ENCODE measurements around the gene FEM1B. TPM values are rescaled to one million over a fixed set of nuclear protein-coding genes. Genes with fewer than 3 reads are reported as not detected.

The FEM1B gene
- total and polyA plus RNA-seq, 5 experiments from 2014 or later, result 13.4 to 66.5 (median 15.7) TPM

DNA sequence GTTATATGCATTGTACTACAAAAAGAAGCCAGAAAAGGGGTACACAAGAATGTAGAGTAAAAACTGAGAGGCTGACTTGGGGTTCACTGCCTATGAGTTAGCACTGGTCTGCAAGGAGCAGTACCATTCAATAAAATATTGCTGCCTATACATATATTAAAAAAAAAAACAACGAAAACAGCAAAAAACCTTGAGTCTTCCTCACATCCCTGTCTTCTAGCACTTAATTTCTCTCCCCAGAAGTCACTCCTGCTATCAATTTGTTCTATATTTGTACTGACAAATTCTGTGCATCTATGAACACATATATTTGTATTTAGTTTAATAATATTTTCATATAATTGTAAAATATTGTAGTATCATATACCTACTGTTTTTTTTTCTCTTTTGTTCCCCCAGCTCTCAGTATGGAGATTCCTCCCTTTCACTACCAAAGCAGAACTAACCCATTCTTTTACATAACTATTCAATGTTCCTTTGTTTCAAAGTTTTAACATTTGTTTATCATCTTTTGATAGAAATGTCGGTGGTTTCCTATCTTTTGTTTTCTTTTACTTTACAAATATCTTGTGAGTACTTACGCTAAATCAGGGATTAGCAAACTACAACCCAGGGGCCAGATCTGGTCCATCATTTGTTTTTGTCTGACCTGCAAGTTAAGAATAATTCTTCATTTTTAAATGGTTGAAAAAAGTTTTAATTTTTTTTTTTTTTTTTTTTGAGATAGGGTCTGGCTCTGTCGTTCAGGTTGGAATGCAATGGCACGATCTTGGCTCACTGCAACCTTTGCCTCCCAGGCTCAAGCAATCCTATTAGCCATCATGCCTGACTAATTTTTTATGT, 14.8 kb upstream of the FEM1B start:
- H3K27me3 Mint-ChIP-seq, result peaks cover 11 to 23% (median 17%) of the 10 kb centered on the region in 5 donors
- no peaks in the 10 kb centered on the region for H3K9me3 Mint-ChIP-seq
- H3K4me1 Mint-ChIP-seq, result peaks cover 4 to 11% (median 6%) of the 10 kb centered on the region in 4 donors
- ATAC-seq, result no peak
- no peak for DNase-seq
- no peak overlapping the region for H3K27ac Mint-ChIP-seq
- H3K4me3 Mint-ChIP-seq, result no peak overlapping the region
- POLR2A ChIA-PET, result interaction anchor here (1.2 kb wide), 1 partner anchor 15 kb away, joined by 7 read pairs; the partner anchor contains the start of gene FEM1B
- H3K36me3 Mint-ChIP-seq, result no peaks in the 10 kb centered on the region

DNA sequence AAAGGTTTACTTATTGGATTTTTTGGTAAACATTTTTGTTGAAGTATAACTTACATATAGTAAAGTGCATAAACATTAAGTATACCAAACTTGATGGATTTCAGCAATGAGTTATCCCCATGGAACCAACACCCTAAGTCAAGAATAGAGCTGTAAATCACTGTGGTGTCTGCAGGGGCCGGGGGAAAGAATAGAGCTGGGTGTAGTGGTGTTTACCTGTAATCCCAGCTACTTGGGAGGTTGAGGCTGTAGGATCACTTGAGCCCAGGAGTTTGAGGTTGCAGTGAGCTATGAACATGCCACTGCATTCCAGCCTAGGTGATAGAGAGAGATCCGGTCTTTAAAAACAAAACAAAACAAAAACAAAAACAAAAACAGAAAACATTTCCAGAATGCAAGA, 13.3 kb upstream of the FEM1B start:
- no peaks in the 10 kb centered on the region for H3K36me3 Mint-ChIP-seq
- DNase-seq (no peak), ATAC-seq (no peak)
- H3K4me1 Mint-ChIP-seq, result peaks cover 0 to 5% (median 0%) of the 10 kb centered on the region in 4 donors
- no peak overlapping the region for H3K27ac Mint-ChIP-seq
- H3K9me3 Mint-ChIP-seq, result no peaks in the 10 kb centered on the region
- H3K27me3 Mint-ChIP-seq, result peaks cover 12 to 23% (median 17%) of the 10 kb centered on the region in 5 donors
- H3K4me3 Mint-ChIP-seq, result no peak overlapping the region
- POLR2A ChIA-PET, result no interaction called here

DNA sequence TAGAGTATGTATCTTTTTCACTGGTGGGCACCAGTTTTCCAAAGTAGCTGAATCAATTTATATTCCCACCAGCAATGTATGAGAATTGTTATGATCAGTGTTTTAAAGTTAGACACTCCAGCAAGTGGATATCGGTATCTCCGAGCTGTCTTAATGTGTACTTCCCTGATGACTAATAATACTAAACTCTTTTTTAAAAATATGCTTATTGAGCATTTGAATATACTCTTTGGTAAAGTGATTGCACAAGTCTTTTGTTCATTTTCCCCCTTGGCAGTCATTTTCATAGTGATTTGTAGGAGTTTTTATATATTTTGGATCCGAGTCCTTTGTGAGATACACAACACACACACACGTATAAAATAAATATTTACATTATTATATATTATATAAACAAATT, 12.5 kb upstream of the FEM1B start:
- H3K27ac Mint-ChIP-seq, result no peak overlapping the region
- DNase-seq, result no peak
- ATAC-seq, result no peak
- peaks cover 12 to 23% (median 17%) of the 10 kb centered on the region in 5 donors for H3K27me3 Mint-ChIP-seq
- POLR2A ChIA-PET, result no interaction called here
- no peaks in the 10 kb centered on the region for H3K9me3 Mint-ChIP-seq
- H3K4me1 Mint-ChIP-seq, result no peaks in the 10 kb centered on the region
- H3K4me3 Mint-ChIP-seq, result no peak overlapping the region
- H3K36me3 Mint-ChIP-seq, result no peaks in the 10 kb centered on the region

DNA sequence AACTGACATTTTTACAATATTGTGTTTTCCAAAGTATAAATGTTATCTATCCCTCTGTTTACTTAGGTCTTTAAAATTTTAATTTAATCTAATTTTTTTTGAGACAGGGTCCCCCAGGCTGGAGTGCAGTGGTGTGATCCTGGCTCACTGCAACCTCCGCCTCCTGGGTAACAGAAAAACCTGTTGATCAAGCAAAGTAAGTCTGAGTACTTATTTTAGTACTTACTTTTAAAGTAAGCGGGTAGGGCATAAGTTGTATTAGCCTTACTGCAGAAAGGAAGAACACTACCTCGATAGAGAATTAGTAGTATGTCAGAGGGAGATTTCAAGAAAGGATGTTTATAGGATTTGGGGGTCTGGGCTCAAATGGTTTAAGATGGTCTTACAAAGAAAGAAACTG, 11.9 kb upstream of the FEM1B start:
- H3K27me3 Mint-ChIP-seq, result peaks cover 12 to 23% (median 17%) of the 10 kb centered on the region in 5 donors
- ATAC-seq, result no peak

DNA sequence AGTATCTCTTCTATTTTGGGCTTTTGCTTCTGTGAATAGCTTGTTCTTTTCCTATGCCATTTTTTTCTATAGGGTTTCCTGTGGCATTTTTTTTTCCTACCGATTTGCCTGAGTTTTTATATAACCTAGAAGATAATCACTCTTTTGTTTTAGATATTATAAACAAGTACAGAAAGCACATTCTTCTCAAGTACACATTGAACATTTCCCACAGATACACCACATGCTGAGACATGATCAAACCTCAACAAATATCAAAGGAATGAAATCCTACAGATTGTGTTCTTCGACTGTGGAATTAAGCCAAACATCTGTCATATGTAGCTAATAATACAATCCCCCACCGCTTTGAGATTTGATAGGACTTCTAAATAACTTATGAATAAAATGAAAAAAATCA, 9.1 kb upstream of the FEM1B start:
- no peak for ATAC-seq
- Mint-ChIP-seq H3K27ac (no peak overlapping the region), H3K4me1 (no peaks in the 10 kb centered on the region), H3K36me3 (no peaks in the 10 kb centered on the region), H3K9me3 (no peaks in the 10 kb centered on the region), H3K4me3 (no peak overlapping the region), H3K27me3 (peaks cover 7 to 13% (median 10%) of the 10 kb centered on the region in 5 donors)
- POLR2A ChIA-PET, result interaction anchor here (1.3 kb wide), 1 partner anchor 9 kb away, joined by 5 read pairs; the partner anchor contains the start of gene FEM1B
- DNase-seq, result no peak

More for the DNA sequence above, 11.9 kb upstream of the FEM1B start:
- no peak overlapping the region for H3K27ac Mint-ChIP-seq
- no peak overlapping the region for H3K4me3 Mint-ChIP-seq
- DNase-seq, result no peak
- no peaks in the 10 kb centered on the region for H3K4me1 Mint-ChIP-seq
- H3K36me3 Mint-ChIP-seq, result no peaks in the 10 kb centered on the region
- POLR2A ChIA-PET, result no interaction called here
- no peaks in the 10 kb centered on the region for H3K9me3 Mint-ChIP-seq

DNA sequence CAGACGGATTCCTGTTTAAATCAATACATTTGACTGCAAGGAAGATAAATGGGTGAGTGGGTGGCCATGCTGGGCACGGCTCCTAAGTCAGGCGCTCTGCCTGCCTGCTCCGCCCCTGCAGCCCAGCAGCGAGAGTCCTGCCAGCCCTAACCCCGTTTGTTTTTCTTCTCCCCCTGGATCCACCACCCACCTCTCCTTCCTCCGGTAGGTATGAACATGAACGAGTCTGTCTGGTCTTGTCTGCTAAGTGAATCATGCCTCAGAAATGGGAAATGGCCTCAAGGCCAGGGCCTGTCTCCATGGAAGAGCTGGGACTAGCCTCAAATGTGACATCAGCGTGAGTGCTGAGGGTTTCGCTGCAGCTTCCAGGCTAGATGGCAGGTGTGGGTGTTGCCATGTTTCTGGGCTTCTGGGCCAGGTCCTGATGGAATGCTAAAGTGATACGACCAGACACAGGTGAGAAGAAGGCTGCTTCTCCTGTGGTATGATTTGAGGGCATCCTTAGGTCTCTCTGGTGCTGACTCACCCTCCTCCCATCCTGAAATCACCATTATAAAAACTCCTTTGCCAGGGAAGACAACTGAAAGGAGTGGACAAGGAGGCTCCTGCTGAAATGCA, 5.6 kb upstream of the FEM1B start:
- H3K27me3 Mint-ChIP-seq, result peaks cover 0 to 3% (median 0%) of the 10 kb centered on the region in 5 donors
- ATAC-seq (no peak), DNase-seq (no peak)
- H3K9me3 Mint-ChIP-seq, result no peaks in the 10 kb centered on the region
- H3K4me3 Mint-ChIP-seq, result no peak overlapping the region
- POLR2A ChIA-PET, result no interaction called here
- peaks cover 7 to 12% (median 9%) of the 10 kb centered on the region in 4 donors for H3K4me1 Mint-ChIP-seq
- H3K27ac Mint-ChIP-seq, result no peak overlapping the region
- H3K36me3 Mint-ChIP-seq, result no peaks in the 10 kb centered on the region

DNA sequence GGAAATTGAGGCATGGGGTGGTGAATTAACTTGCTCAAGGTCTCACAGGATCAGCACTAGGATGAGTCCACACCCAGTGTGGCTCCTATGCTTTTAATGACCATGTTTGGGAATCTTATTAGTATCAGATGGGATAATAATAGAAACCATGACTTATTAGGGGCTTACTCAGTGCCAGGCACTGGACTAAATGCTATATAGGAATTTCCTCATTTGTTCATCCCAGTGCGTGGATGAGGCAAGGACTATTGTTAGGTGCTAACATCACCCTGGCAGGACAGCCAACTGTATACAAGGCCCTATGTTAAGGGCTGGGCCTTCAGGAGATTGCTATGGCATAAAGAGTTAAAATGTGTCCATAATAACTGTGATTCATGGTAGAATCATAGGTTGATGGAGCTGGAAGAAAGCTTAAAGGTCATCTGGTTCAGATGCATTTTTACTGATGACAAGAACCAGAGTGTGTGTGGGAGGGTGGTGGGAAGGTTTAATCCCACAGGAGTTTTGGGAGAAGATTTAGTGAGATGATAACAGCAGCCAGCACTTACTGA, 4.7 kb upstream of the FEM1B start:
- no peak overlapping the region for H3K4me3 Mint-ChIP-seq
- POLR2A ChIA-PET, result no interaction called here
- ATAC-seq (no peak), DNase-seq (no peak)
- peak overlapping the region in 1 of 10 donors; percentile 48 for H3K27ac Mint-ChIP-seq
- no peaks in the 10 kb centered on the region for H3K27me3 Mint-ChIP-seq
- H3K9me3 Mint-ChIP-seq, result no peaks in the 10 kb centered on the region
- peaks cover 12 to 15% (median 13%) of the 10 kb centered on the region in 4 donors for H3K4me1 Mint-ChIP-seq
- H3K36me3 Mint-ChIP-seq, result no peaks in the 10 kb centered on the region

DNA sequence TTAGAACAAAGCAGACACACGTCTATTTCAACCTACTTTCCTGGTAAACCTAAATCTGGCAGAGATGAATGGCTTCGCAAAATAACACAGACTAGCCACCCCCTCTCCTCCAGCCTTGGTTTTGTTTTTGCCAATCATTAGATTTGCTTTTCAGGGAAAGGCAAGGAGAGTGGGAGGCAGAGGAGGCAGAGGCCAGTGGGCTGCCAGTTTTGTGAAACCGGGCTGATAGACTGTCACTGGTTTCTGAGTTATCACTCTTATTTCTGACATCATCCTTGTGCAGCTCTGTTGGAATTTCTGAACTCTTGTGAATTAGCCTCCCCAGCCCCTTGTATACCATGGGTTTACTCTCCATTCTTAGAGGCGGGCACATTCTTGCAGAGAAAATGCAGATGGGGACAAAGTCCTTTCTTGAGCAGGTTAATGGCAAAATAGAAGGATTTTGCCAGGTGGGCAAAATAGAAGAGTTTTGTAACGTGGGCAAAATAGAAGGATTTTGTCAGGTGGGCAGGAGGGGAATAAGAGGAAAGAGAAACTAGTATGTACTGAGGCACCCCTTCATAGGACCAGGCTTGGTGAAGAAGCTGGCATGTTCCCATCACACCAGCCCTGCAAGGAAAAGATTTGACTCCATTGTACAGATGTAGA, 3.2 kb upstream of the FEM1B start:
- Mint-ChIP-seq H3K27me3 (peaks cover 0 to 2% (median 0%) of the 10 kb centered on the region in 5 donors), H3K9me3 (no peaks in the 10 kb centered on the region), H3K4me1 (peaks cover 21 to 24% (median 22%) of the 10 kb centered on the region in 4 donors), H3K27ac (no peak overlapping the region), H3K36me3 (no peaks in the 10 kb centered on the region), H3K4me3 (no peak overlapping the region)
- DNase-seq (no peak), ATAC-seq (no peak)
- POLR2A ChIA-PET, result interaction anchor here (0.6 kb wide), 2 partner anchors 15 to 45 kb away, joined by 3 to 4 read pairs; partner anchors contain the start of gene CLN6

DNA sequence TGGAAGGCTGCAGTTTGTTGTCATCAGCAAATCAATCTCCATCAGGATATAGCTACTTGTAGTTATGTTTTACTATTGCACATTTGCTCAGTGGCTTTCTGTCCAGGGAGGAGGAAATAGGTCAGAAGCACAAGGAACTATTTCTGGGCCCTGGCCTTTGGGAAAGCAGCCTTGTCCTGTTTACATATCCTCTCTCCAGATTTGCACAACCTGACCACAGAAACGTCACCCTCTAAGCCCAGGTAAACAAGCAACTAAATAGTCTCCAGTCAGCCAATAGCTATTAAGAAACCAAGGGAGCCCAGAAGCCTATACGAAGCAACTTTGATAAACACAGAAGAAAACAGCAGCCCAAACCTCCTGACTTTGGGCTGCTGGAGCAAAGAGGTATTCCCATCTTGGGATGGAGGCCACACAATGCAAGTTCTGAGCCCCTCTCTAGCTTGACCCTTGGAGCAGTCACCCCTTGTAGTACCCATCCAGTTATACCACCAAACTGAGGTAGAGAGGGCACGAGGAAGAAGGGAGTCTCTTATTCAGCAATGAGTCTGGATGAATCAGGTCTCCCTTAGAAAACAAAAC, 2.3 kb upstream of the FEM1B start:
- Mint-ChIP-seq H3K9me3 (no peaks in the 10 kb centered on the region), H3K4me1 (peaks cover 27 to 34% (median 32%) of the 10 kb centered on the region in 4 donors), H3K27me3 (peaks cover 0 to 2% (median 0%) of the 10 kb centered on the region in 5 donors), H3K36me3 (peaks cover 0 to 3% (median 0%) of the 10 kb centered on the region in 3 donors), H3K4me3 (peak overlapping the region in 5 of 10 donors; percentile 3 to 94 (median 57)), H3K27ac (peak overlapping the region in 2 of 10 donors; percentile 20 to 97)
- no peak for ATAC-seq
- DNase-seq, result no peak
- POLR2A ChIA-PET, result interaction anchor here (0.6 to 0.7 kb wide), 2 partner anchors 14 to 25 kb away, joined by 3 read pairs; no protein-coding TSS in a partner anchor

DNA sequence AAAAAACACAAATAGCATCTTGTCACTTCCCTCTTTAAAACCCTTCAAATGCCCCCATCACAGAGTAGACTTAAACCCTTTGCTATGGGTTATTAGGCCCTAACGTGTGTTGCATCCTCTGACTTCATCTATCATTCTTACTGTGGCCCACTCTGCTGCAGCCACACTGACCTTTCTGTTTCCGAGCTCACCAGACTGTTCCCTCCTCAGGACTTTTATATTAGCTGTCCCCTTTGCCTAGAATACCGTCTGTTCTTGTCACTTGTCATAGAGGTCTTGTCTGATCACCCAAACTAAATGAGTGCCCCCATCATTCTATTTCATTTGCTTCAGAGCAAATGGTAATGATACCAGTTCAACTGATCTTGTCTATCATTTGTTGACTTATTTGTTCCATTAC, 877 bp upstream of the FEM1B start:
- Mint-ChIP-seq H3K27me3 (peaks cover 0 to 2% (median 0%) of the 10 kb centered on the region in 5 donors), H3K27ac (peak overlapping the region; percentile 97 to 100 (median 98)), H3K36me3 (peaks cover 0 to 7% (median 0%) of the 10 kb centered on the region in 3 donors), H3K4me1 (peaks cover 30 to 48% (median 46%) of the 10 kb centered on the region in 4 donors), H3K9me3 (no peaks in the 10 kb centered on the region), H3K4me3 (peak overlapping the region; percentile 85 to 99 (median 93))
- POLR2A ChIA-PET, result interaction anchor here (1.2 to 5.1 kb wide), 16 partner anchors 8 to 734 kb away, joined by 3 to 77 read pairs (median 8); partner anchors contain the start of genes CLN6, MAP2K5, PIAS1 and RNU6-1
- ATAC-seq (no peak), DNase-seq (no peak)

DNA sequence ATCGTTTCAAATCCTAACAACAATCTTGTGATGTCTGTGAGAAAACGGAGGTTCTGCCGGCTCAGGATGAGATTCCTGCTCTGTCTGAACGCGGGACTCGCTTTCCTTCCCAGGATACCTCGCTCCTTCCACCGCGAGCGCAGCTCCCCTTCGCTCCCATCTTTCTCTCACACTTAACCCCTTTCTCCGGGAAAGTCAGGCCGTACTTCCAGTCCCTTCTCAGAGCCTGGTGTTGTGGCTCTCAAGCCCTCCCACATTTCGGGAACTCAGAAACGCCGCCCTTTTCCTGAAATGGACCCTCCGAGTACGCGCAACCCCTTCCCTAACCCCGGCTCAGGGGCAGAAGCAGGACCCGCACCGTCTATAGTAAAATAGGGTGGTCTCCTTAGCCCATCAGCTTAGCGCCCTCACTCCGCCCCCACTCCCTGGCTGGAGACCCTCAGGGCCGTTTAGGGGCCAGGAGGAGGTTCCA, 378 bp upstream of the FEM1B start:
- POLR2A ChIA-PET, result interaction anchor here (0.7 to 5.1 kb wide), 22 partner anchors 9 to 756 kb away, joined by 3 to 77 read pairs (median 6); partner anchors contain the start of genes C15orf61, CLN6, MAP2K5 and PIAS1
- Mint-ChIP-seq H3K36me3 (peaks cover 0 to 12% (median 0%) of the 10 kb centered on the region in 3 donors), H3K4me1 (peaks cover 35 to 53% (median 51%) of the 10 kb centered on the region in 4 donors), H3K4me3 (peak overlapping the region; percentile 85 to 99 (median 93)), H3K27ac (peak overlapping the region; percentile 97 to 100 (median 98)), H3K9me3 (no peaks in the 10 kb centered on the region), H3K27me3 (peaks cover 0 to 2% (median 0%) of the 10 kb centered on the region in 5 donors)
- peak; percentile 8 to 14 for ATAC-seq
- DNase-seq, result no peak

DNA sequence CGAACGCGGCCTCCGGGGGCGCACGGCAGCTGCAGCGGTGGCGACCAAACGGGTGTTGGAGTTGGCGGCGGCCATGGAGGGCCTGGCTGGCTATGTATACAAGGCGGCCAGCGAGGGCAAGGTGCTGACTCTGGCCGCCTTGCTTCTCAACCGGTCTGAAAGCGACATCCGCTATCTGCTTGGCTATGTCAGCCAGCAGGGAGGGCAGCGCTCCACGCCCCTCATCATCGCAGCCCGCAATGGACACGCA, 725 bp downstream of the FEM1B start:
- Mint-ChIP-seq H3K9me3 (no peaks in the 10 kb centered on the region), H3K27me3 (peaks cover 0 to 2% (median 0%) of the 10 kb centered on the region in 5 donors), H3K4me1 (peaks cover 35 to 61% (median 55%) of the 10 kb centered on the region in 4 donors), H3K4me3 (peak overlapping the region; percentile 85 to 99 (median 94)), H3K36me3 (peaks cover 0 to 12% (median 0%) of the 10 kb centered on the region in 3 donors), H3K27ac (peak overlapping the region; percentile 80 to 100 (median 97))
- POLR2A ChIA-PET, result interaction anchor here (1.1 to 5.1 kb wide), 12 partner anchors 11 to 757 kb away, joined by 3 to 77 read pairs (median 11); partner anchors contain the start of genes C15orf61, CLN6, MAP2K5 and PIAS1
- no peak for DNase-seq
- ATAC-seq, result no peak
